H9 (cell line): ENCODE results near the gene MARCHF10. TPM values are rescaled to one million over a fixed set of nuclear protein-coding genes. Genes with fewer than 3 reads are reported as not detected.

Experiments
- DNase-seq: peaks from one replicate; pipeline ENCODE4 v3.0.0-alpha.2; 2017
- H2AFZ ChIP-seq: one replicate; pipeline ENCODE4 v1.6.1; 2013; ENCODE audit warnings: mild to moderate bottlenecking, low read length, control low read depth, moderate library complexity
- H2AK5ac ChIP-seq: 2 replicates; pipeline ENCODE4 v1.6.1; 2013; ENCODE audit warnings: low read length, control low read depth, mixed read lengths; ENCODE audit not compliant: insufficient read length
- H2BK120ac ChIP-seq: one replicate; pipeline ENCODE4 v1.6.1; 2013; ENCODE audit warnings: low read depth, mild to moderate bottlenecking, low read length, control low read depth, inconsistent platforms; ENCODE audit not compliant: poor library complexity, severe bottlenecking
- H2BK12ac ChIP-seq: 2 replicates; pipeline ENCODE4 v1.6.1; 2013; ENCODE audit warnings: low read length, control low read depth, mixed read lengths, low read depth; ENCODE audit not compliant: insufficient read length
- H2BK15ac ChIP-seq: 2 replicates; pipeline ENCODE4 v1.6.1; 2013; ENCODE audit warnings: low read depth, low read length, control low read depth
- H2BK20ac ChIP-seq: one replicate; pipeline ENCODE4 v1.6.1; 2013; ENCODE audit warnings: low read depth, mild to moderate bottlenecking, low read length, control low read depth, inconsistent platforms; ENCODE audit not compliant: poor library complexity, severe bottlenecking
- H2BK5ac ChIP-seq: 2 replicates; pipeline ENCODE4 v1.6.1; 2013; ENCODE audit warnings: low read length, control low read depth, mixed read lengths; ENCODE audit not compliant: insufficient read length
- H3K14ac ChIP-seq: 2 replicates; pipeline ENCODE4 v1.6.1; 2013; ENCODE audit warnings: low read length, control low read depth; ENCODE audit not compliant: insufficient read depth
- H3K18ac ChIP-seq: 2 replicates; pipeline ENCODE4 v1.6.1; 2013; ENCODE audit warnings: low read depth, mild to moderate bottlenecking, mixed read lengths, low read length, control low read depth; ENCODE audit not compliant: insufficient read length
- H3K23ac ChIP-seq: 2 replicates; pipeline ENCODE4 v1.6.1; 2013; ENCODE audit warnings: low read length, control low read depth, mixed read lengths, low read depth; ENCODE audit not compliant: insufficient read length
- H3K23me2 ChIP-seq: 2 replicates; pipeline ENCODE4 v1.6.1; 2013; ENCODE audit warnings: low read depth, mild to moderate bottlenecking, mixed read lengths, low read length, control low read depth; ENCODE audit not compliant: insufficient read length, poor library complexity, severe bottlenecking
- H3K27ac ChIP-seq: 2 replicates; pipeline ENCODE4 v1.5.1; 2013; ENCODE audit warnings: low read length, control low read depth, mixed read lengths, low read depth; ENCODE audit not compliant: insufficient read length
- H3K27me3 ChIP-seq: 2 replicates; pipeline ENCODE4 v1.6.1; 2013; ENCODE audit warnings: low read length, control low read depth, inconsistent platforms; ENCODE audit not compliant: insufficient read depth
- H3K4ac ChIP-seq: 2 replicates; pipeline ENCODE4 v1.6.1; 2013; ENCODE audit warnings: low read depth, mild to moderate bottlenecking, control low read depth, inconsistent platforms, low read length, moderate library complexity
- H3K4me1 ChIP-seq: 2 replicates; pipeline ENCODE4 v1.6.1; 2013; ENCODE audit warnings: low read length, control low read depth, inconsistent platforms; ENCODE audit not compliant: insufficient read depth
- H3K4me2 ChIP-seq: 2 replicates; pipeline ENCODE4 v1.6.1; 2013; ENCODE audit warnings: low read length, control low read depth, mixed read lengths; ENCODE audit not compliant: insufficient read length, insufficient read depth
- H3K56ac ChIP-seq: 2 replicates; pipeline ENCODE4 v1.6.1; 2013; ENCODE audit warnings: low read depth, mild to moderate bottlenecking, mixed read lengths, low read length, control low read depth; ENCODE audit not compliant: insufficient read length
- H3K79me1 ChIP-seq: 2 replicates; pipeline ENCODE4 v1.6.1; 2013; ENCODE audit warnings: low read depth, mild to moderate bottlenecking, moderate library complexity, low read length, control low read depth, inconsistent platforms; ENCODE audit not compliant: insufficient read depth, poor library complexity, severe bottlenecking
- H3K79me2 ChIP-seq: 2 replicates; pipeline ENCODE4 v1.6.1; 2013; ENCODE audit warnings: low read length, control low read depth, inconsistent platforms; ENCODE audit not compliant: insufficient read depth
- H3K9ac ChIP-seq: 2 replicates; pipeline ENCODE4 v1.6.1; 2013; ENCODE audit warnings: low read length, control low read depth, mixed read lengths; ENCODE audit not compliant: insufficient read length; ENCODE audit errors: extremely low read depth
- H3K9me3 ChIP-seq: one replicate; pipeline ENCODE4 v1.6.1; 2013; ENCODE audit warnings: low read depth, low read length, inconsistent platforms; ENCODE audit not compliant: control insufficient read depth
- H3T11ph ChIP-seq: one replicate; pipeline ENCODE4 v1.6.1; 2013; ENCODE audit warnings: mild to moderate bottlenecking, low read length, control low read depth, inconsistent platforms
- H4K20me1 ChIP-seq: one replicate; pipeline ENCODE4 v1.6.1; 2013; ENCODE audit not compliant: control insufficient read depth, insufficient read length, insufficient read depth
- H4K5ac ChIP-seq: 2 replicates; pipeline ENCODE4 v1.6.1; 2013; ENCODE audit warnings: low read depth, mild to moderate bottlenecking, mixed read lengths, low read length, control low read depth; ENCODE audit not compliant: insufficient read length
- H4K8ac ChIP-seq: replicated peaks from 2 replicates; pipeline ENCODE4 v1.6.1; 2013; ENCODE audit warnings: low read length, control low read depth, mixed read lengths, low read depth; ENCODE audit not compliant: insufficient read length
- H4K91ac ChIP-seq: 2 replicates; pipeline ENCODE4 v1.6.1; 2013; ENCODE audit warnings: low read depth, mild to moderate bottlenecking, moderate library complexity, mixed read lengths, low read length, control low read depth; ENCODE audit not compliant: insufficient read length
- H3K27ac Mint-ChIP-seq, 3 experiments: 2 replicates in 2 of 3; 3 replicates in 1 of 3; pipeline ENCODE4 v1.8.0; 2020 to 2021; ENCODE audit warnings: mixed read lengths in 3 of 3, mild to moderate bottlenecking in 1 of 3, moderate library complexity in 1 of 3
- H3K27me3 Mint-ChIP-seq: 2 replicates; pipeline ENCODE4 v1.8.0; 2021; ENCODE audit warnings: low read depth, mild to moderate bottlenecking, moderate library complexity, mixed read lengths
- H3K36me3 Mint-ChIP-seq, 3 experiments: 2 replicates in 2 of 3; 3 replicates in 1 of 3; pipeline ENCODE4 v1.8.0; 2020 to 2021; ENCODE audit warnings: low read depth in 3 of 3, mixed read lengths in 3 of 3; ENCODE audit not compliant: insufficient read depth in 1 of 3
- H3K4me1 Mint-ChIP-seq, 2 experiments: 2 replicates each; pipeline ENCODE4 v1.8.0; 2020; ENCODE audit warnings: mixed read lengths in 2 of 2
- H3K4me3 Mint-ChIP-seq, 2 experiments: 2 replicates in 1 of 2; 3 replicates in 1 of 2; pipeline ENCODE4 v1.8.0; 2020 to 2021; ENCODE audit warnings: mild to moderate bottlenecking in 2 of 2, mixed read lengths in 2 of 2, moderate library complexity in 1 of 2
- H3K9me3 Mint-ChIP-seq, 2 experiments: 2 replicates in 1 of 2; 3 replicates in 1 of 2; pipeline ENCODE4 v1.8.0; 2020; ENCODE audit warnings: mild to moderate bottlenecking in 2 of 2, mixed read lengths in 2 of 2, moderate library complexity in 1 of 2
- WGBS: extraction: QIAGEN DNeasy Blood & Tissue Kit; methylation state at CpG from one replicate; pipeline ENCODE4 v1.1.7; 2013; ENCODE audit warnings: missing lambda C conversion rate, low lambda C conversion rate, mixed read lengths; ENCODE audit not compliant: insufficient read length; ENCODE audit errors: extremely low coverage; 5-methylcytosine and 5-hydroxymethylcytosine counted together
- total RNA-seq: library from RNA; stranded (reverse); gene quantifications from 2 replicates; pipeline ENCODE4 v1.2.1, GENCODE V29; 2021
- TF ChIP-seq, protein P1 (sequence below): fragments of 200-600 bp; sonication (generic); conservative IDR thresholded peaks from 3 replicates; pipeline ENCODE4 v1.8.0; 2021; ENCODE audit warnings: antibody characterized with exemption, mild to moderate bottlenecking

The MARCHF10 gene
- total RNA-seq, 1 experiment from 2014 or later = not detected

DNA sequence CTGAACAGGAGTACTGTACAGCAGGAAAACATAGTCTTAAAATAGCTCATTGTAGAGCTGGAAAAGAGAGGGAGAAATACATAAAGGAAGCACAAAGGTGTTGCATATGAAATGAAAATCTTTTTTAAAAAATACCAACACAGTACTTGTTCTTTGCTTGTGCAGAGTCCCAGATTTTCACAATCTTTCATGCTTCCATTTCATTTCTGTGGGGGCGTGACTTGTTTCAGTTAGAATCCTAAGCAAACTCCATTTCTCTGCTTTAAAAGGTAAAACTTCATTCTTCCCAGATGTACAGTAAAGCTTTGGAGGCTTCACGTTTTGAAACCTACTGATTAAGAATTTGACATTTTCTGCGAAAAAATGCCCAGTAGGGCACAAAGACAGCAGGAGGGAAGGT lies 48.5 kb upstream of the MARCHF10 start:
- H4K5ac ChIP-seq = no peak overlapping the region
- no peak overlapping the region for H3K27ac ChIP-seq
- H3K14ac ChIP-seq = no peak overlapping the region
- DNase-seq = no peak
- H3K4me3 Mint-ChIP-seq = no peak overlapping the region
- no peak overlapping the region for H3K56ac ChIP-seq
- H2BK20ac ChIP-seq = no peak overlapping the region
- no peaks in the 10 kb centered on the region for H3K79me1 ChIP-seq
- no peak overlapping the region for H2BK15ac ChIP-seq
- H3K4me1 ChIP-seq = no peaks in the 10 kb centered on the region
- H3K9me3 Mint-ChIP-seq = no peaks in the 10 kb centered on the region
- peaks cover 6 to 9% of the 10 kb centered on the region in 2 experiments for H3K4me1 Mint-ChIP-seq
- peaks cover 3% of the 10 kb centered on the region for H3K27me3 Mint-ChIP-seq
- no peak overlapping the region for H3K4me2 ChIP-seq
- no peaks in the 10 kb centered on the region for H3K9me3 ChIP-seq
- H3K36me3 Mint-ChIP-seq = no peaks in the 10 kb centered on the region
- H2AFZ ChIP-seq = no peak overlapping the region
- no peak overlapping the region for H3K9ac ChIP-seq
- H3K79me2 ChIP-seq = no peaks in the 10 kb centered on the region
- no peak overlapping the region for H3K23ac ChIP-seq
- no peak overlapping the region for H3K4ac ChIP-seq
- H3K18ac ChIP-seq = no peak overlapping the region
- no peaks in the 10 kb centered on the region for H3K23me2 ChIP-seq
- no peak overlapping the region for H2BK12ac ChIP-seq
- no peak overlapping the region for H3T11ph ChIP-seq
- H3K27ac Mint-ChIP-seq = no peak overlapping the region
- no peaks in the 10 kb centered on the region for H4K20me1 ChIP-seq
- no peak overlapping the region for H2BK120ac ChIP-seq
- no peak overlapping the region for H4K8ac ChIP-seq
- no peak overlapping the region for H4K91ac ChIP-seq
- no CpG with 5 or more reads among the region's 3 CpGs for WGBS
- TF ChIP-seq, protein P1, sequence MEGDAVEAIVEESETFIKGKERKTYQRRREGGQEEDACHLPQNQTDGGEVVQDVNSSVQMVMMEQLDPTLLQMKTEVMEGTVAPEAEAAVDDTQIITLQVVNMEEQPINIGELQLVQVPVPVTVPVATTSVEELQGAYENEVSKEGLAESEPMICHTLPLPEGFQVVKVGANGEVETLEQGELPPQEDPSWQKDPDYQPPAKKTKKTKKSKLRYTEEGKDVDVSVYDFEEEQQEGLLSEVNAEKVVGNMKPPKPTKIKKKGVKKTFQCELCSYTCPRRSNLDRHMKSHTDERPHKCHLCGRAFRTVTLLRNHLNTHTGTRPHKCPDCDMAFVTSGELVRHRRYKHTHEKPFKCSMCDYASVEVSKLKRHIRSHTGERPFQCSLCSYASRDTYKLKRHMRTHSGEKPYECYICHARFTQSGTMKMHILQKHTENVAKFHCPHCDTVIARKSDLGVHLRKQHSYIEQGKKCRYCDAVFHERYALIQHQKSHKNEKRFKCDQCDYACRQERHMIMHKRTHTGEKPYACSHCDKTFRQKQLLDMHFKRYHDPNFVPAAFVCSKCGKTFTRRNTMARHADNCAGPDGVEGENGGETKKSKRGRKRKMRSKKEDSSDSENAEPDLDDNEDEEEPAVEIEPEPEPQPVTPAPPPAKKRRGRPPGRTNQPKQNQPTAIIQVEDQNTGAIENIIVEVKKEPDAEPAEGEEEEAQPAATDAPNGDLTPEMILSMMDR = no peak
- no peak overlapping the region for H2AK5ac ChIP-seq
- H2BK5ac ChIP-seq = no peak overlapping the region
- no peaks in the 10 kb centered on the region for H3K27me3 ChIP-seq
